NCI-H2029 treated with DMSO at 0.1 percent for 48 hours (cell line): ENCODE results near the gene ZNF214.
"Not testable (repeated sequence)": the region's sequence is repeated elsewhere in the genome, so short reads cannot be mapped to it uniquely, and the experiment has no call there.

Experiments used
- DNase-seq: peaks from one replicate; lab custom pipeline; 2025; lab: John Stamatoyannopoulos, UW

Gene ZNF214

GRCh38 chr11:6988506-6988905 is 31.6 kb downstream of the ZNF214 start:
- DNase-seq: no peak

DNA sequence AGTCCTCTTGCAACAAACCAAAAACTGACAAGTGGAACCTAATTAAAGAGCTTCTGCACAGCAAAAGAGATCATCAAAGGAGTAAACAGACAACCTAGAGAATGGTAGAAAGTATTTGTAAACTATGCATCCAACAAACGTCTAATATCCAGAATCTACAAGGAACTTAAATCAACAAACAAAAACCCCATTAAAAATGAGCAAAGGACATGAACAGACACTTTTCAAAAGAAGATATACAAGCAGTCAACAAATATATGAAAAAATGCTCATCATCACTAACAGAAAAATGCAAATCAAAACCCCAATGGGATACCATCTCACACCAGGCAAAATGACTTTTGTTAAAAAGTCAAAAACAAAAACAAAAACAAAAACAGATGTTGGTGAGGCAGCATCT is 33.7 kb downstream of the ZNF214 start:
- DNase-seq: no peak

GRCh38 chr11:6979365-6979764 is 40.8 kb downstream of the ZNF214 start:
- DNase-seq: no peak

DNA sequence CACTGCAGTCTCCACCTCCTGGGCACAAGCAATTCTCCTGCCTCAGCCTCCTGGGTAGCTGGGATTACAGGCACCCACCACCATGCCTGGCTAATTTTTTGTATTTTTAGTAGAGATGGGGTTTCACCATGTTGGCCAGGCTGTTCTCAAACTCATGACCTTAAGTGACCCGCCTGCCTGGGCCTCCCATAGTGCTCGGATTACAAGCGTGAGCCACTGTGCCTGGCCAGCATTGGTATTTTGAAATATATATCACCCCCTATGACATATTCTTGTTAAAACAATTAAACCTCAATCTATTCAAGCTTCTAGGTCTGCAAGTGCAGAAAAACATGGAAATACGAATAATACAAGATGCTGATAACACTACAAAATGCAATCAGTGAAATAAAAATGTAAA is 50.3 kb downstream of the ZNF214 start:
- not testable (repeated sequence) for DNase-seq

- DNase-seq: no peak
Measured at GRCh38 chr11:6968816-6969215, 51.3 kb downstream of the ZNF214 start.

GRCh38 chr11:6962673-6963072 is 57.5 kb downstream of the ZNF214 start:
- no peak for DNase-seq

DNA sequence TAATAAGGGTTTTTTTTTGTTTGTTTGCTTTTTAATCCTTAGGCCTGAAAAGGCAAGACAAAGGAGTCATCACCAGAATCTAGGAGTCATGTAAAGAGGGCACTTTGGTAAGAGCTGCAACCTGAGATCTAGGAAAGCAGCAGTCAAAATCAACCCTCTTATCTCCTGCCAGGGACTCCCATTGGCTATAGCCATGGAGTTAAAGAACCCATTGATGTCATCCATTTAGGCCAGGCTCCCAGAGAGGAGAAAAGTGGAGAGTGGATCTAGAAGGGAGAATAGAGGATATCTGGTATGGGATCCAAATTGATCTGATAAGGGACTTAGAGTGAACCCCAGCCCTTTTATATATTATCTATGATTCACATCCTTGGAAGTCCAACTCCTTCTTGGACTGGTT is 58.0 kb downstream of the ZNF214 start:
- DNase-seq: no peak

DNA sequence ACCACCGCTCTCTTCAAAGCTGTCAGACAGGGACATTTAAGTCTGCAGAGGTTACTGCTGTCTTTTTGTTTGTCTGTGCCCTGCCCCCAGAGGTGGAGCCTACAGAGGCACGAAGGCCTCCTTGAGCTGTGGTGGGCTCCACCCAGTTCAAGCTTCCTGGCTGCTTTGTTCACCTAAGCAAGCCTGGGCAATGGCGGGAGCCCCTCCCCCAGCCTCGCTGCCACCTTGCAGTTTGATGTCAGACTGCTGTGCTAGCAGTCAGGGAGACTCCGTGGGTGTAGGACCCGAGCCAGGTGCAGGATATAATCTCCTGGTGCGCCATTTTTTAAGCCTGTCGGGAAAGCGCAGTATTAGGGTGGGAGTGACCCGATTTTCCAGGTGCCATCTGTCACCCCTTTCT is 65.9 kb downstream of the ZNF214 start:
- DNase-seq: not testable (repeated sequence)
